Memory B cell (primary cell): Measurements from ENCODE around the gene PDCD7.
"Not testable (repeated sequence)": the region's sequence is repeated elsewhere in the genome, so short reads cannot be mapped to it uniquely, and the experiment has no call there.

Experiments used
- ATAC-seq: fragments of 150-1000 bp; cut with Tn5 transposase; 2 replicates; pipeline ENCODE4 v1.10.0; 2021; ENCODE audit warnings: low read depth, mild to moderate bottlenecking, moderate library complexity
- DNase-seq, 2 donors: peaks; one replicate each; pipeline ENCODE4 v3.0.0; 2022; ENCODE audit warnings: low spot score in 2 of 2
- H3K27ac Mint-ChIP-seq: one replicate; pipeline ENCODE4 v1.8.0; 2022; ENCODE audit warnings: mild to moderate bottlenecking, moderate library complexity, mixed read lengths
- H3K27me3 Mint-ChIP-seq: one replicate; pipeline ENCODE4 v1.8.0; 2022; ENCODE audit warnings: mixed read lengths
- H3K36me3 Mint-ChIP-seq: one replicate; pipeline ENCODE4 v1.8.0; 2022; ENCODE audit warnings: mild to moderate bottlenecking, mixed read lengths
- H3K4me1 Mint-ChIP-seq: one replicate; pipeline ENCODE4 v1.8.0; 2022; ENCODE audit warnings: mixed read lengths
- H3K4me3 Mint-ChIP-seq: one replicate; pipeline ENCODE4 v1.8.0; 2022; ENCODE audit warnings: mild to moderate bottlenecking, moderate library complexity, mixed read lengths
- H3K9me3 Mint-ChIP-seq: one replicate; pipeline ENCODE4 v1.8.0; 2022; ENCODE audit warnings: mixed read lengths

The PDCD7 gene, protein sequence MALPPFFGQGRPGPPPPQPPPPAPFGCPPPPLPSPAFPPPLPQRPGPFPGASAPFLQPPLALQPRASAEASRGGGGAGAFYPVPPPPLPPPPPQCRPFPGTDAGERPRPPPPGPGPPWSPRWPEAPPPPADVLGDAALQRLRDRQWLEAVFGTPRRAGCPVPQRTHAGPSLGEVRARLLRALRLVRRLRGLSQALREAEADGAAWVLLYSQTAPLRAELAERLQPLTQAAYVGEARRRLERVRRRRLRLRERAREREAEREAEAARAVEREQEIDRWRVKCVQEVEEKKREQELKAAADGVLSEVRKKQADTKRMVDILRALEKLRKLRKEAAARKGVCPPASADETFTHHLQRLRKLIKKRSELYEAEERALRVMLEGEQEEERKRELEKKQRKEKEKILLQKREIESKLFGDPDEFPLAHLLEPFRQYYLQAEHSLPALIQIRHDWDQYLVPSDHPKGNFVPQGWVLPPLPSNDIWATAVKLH

DNA sequence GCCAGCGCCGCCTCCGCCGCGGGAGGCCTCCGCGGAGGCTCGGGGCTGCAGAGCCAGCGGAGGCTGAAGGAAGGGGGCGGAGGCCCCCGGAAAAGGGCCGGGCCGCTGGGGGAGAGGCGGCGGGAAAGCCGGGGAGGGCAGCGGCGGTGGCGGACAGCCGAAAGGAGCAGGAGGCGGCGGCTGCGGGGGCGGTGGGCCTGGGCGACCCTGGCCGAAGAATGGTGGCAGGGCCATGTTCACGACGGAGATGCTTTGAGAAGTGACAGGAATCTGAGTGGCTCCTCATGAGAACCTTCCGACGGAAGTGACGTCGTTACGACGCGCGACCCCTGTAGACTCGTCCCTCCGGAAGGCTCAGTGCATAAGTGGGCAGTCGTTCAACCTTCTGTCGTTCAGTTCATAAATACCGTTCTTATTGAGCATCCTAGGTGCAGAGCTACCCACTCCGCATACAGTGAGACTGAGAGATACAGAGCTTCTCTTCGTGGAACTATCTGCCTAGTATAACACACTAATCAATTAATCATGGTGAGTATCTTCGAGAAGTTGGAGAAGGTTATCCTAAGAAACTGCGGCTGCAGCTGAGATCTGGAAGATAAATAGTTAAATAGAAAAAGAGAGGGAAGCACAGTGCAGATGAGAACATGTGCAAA, at the start of gene PDCD7:
Gene PDCD7 (minus strand): TSS at position 261 of the 653 bp plus-strand sequence. CDS start 27 bp downstream, at position 234.
- Mint-ChIP-seq H3K9me3 (peaks cover 6% of the 10 kb centered on the region), H3K27me3 (no peaks in the 10 kb centered on the region), H3K4me1 (peaks cover 25% of the 10 kb centered on the region)

DNA sequence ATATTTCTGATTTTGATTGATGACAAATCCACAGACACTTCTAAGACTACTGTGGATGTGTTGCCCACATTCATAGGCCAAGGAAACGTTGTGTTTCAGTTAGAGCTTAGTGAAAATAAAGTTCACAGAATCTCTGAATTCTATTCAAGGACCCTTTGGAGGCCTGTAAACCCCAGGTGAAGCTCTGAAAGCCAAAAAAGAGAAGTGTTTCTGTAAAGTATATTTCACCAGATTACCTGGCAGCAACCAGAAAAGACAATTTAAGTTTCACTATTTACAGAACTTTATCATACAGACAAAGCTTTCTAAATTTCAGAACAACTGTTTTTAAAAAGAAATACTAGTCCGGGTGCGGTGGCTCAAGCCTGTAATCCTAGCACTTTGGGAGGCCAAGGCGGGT, 48.9 kb upstream of the PDCD7 start:
- no peak for DNase-seq
- H3K27ac Mint-ChIP-seq, result peak overlapping the region; percentile 94
- peak overlapping the region; percentile 93 for H3K4me3 Mint-ChIP-seq
- ATAC-seq, result no peak
- no peaks in the 10 kb centered on the region for H3K36me3 Mint-ChIP-seq
- H3K9me3 Mint-ChIP-seq, result no peaks in the 10 kb centered on the region
- H3K4me1 Mint-ChIP-seq, result peaks cover 15% of the 10 kb centered on the region
- no peaks in the 10 kb centered on the region for H3K27me3 Mint-ChIP-seq

More for the DNA sequence above, at the start of gene PDCD7:
- peak; percentile 63 to 64 for DNase-seq
- Mint-ChIP-seq H3K27ac (peak within 1 kb of the TSS; percentile 96), H3K36me3 (peaks cover 8% of the 10 kb centered on the region), H3K4me3 (peak within 1 kb of the TSS; percentile 93)
- peak; percentile 94 for ATAC-seq

GRCh38 chr15:65181582-65182353, 48.2 kb upstream of the PDCD7 start:
- not testable (repeated sequence) for ATAC-seq, H3K27me3 Mint-ChIP-seq, H3K36me3 Mint-ChIP-seq, H3K9me3 Mint-ChIP-seq, H3K27ac Mint-ChIP-seq, DNase-seq
- H3K4me1 Mint-ChIP-seq, result peaks cover 15% of the 10 kb centered on the region
- peak overlapping the region; percentile 50 for H3K4me3 Mint-ChIP-seq

DNA sequence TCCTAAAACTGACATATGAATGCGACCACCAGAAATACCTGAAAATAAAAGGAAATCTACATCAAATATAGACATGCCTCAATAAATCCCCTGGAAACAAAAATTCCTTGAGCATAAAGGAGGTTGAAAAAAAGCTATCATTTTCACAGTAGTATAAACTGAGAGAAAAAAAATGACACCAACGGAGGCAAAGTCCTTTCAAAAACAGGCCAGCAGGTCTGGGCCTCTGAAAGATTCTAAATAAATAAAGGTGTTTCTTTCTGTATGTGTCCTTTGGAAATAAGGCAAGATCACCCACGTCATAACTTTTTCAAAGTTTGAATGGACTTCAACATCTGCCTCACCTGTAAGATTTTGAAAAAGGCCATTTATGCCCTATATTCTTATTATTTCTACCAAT, 46.6 kb upstream of the PDCD7 start:
- DNase-seq (no peak), ATAC-seq (no peak)
- Mint-ChIP-seq H3K4me3 (no peak overlapping the region), H3K27me3 (no peaks in the 10 kb centered on the region), H3K4me1 (peaks cover 12% of the 10 kb centered on the region), H3K9me3 (no peaks in the 10 kb centered on the region), H3K36me3 (peaks cover 3% of the 10 kb centered on the region), H3K27ac (no peak overlapping the region)

DNA sequence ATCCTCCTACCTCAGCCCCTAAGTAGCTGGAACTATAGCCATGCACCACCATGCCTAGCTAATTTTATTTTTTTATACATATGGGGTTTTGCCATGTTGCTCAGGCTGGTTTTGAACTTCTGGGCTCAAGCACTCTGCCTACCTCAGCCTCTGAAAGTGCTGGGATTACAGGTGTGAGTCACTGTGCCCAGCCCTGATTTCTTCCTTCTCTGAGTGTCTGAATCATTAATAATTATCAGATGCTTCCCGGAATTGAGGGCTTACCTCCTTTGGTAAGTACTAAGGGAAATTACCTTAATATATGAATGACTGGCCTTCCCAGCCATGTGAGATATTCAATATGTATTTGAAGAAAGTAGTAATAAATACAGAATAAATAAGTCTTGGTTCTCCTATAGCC, 44.3 kb upstream of the PDCD7 start:
- H3K36me3 Mint-ChIP-seq, result peaks cover 7% of the 10 kb centered on the region
- H3K27me3 Mint-ChIP-seq, result no peaks in the 10 kb centered on the region
- DNase-seq (no peak), ATAC-seq (no peak)
- H3K4me3 Mint-ChIP-seq, result no peak overlapping the region
- no peak overlapping the region for H3K27ac Mint-ChIP-seq
- peaks cover 5% of the 10 kb centered on the region for H3K4me1 Mint-ChIP-seq
- no peaks in the 10 kb centered on the region for H3K9me3 Mint-ChIP-seq

GRCh38 chr15:65176056-65176455, 42.4 kb upstream of the PDCD7 start:
- Mint-ChIP-seq H3K9me3 (no peaks in the 10 kb centered on the region), H3K4me1 (peaks cover 10% of the 10 kb centered on the region), H3K27me3 (no peaks in the 10 kb centered on the region), H3K36me3 (peaks cover 9% of the 10 kb centered on the region), H3K27ac (peak overlapping the region; percentile 22), H3K4me3 (no peak overlapping the region)
- DNase-seq, result no peak
- ATAC-seq, result no peak

GRCh38 chr15:65175511-65175910, 41.9 kb upstream of the PDCD7 start:
- H3K27ac Mint-ChIP-seq, result peak overlapping the region; percentile 22
- H3K27me3 Mint-ChIP-seq, result no peaks in the 10 kb centered on the region
- H3K4me1 Mint-ChIP-seq, result peaks cover 9% of the 10 kb centered on the region
- no peak for ATAC-seq
- DNase-seq, result no peak
- peaks cover 9% of the 10 kb centered on the region for H3K36me3 Mint-ChIP-seq
- no peak overlapping the region for H3K4me3 Mint-ChIP-seq
- H3K9me3 Mint-ChIP-seq, result no peaks in the 10 kb centered on the region

DNA sequence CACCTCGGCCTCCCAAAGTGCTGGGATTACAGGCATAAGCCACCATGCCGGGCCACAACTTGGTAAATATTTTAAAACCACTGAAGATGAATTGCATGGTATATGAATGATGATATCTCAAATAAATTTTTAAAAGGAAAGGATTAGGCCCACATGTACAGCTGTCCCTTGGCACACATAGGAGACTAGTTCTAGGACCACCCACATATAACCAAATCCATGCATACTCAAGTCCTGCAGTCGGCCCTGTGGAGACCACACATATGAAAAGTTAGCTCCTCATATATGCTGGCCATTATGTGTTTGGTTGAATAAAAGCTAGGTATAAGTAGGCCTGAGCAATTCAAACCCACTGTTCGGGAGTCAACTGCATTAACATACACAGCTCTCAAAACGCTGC, 40.9 kb upstream of the PDCD7 start:
- Mint-ChIP-seq H3K36me3 (peaks cover 9% of the 10 kb centered on the region), H3K9me3 (no peaks in the 10 kb centered on the region), H3K4me3 (no peak overlapping the region), H3K4me1 (peaks cover 9% of the 10 kb centered on the region), H3K27ac (no peak overlapping the region), H3K27me3 (no peaks in the 10 kb centered on the region)
- ATAC-seq (no peak), DNase-seq (no peak)

DNA sequence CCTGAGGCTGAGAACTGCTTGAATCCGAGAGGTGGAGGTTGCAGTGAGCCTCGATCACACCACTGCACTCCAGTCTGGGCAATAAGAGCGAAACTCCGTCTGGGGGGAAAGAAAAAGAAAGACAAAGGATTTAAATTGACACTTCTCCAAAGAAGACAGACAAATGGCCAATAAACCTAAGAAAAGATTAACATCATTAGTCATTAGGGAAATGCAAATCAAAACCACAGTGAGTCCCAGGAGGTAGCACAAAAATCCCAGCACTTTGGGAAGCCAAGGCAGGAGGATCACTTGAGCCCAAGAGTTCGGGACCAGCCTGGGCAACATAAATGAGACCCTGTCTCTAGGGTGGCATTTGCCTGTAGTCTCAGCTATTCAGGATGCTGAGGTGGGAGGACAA, 38.9 kb upstream of the PDCD7 start:
- ATAC-seq, result no peak
- Mint-ChIP-seq H3K27me3 (no peaks in the 10 kb centered on the region), H3K9me3 (no peaks in the 10 kb centered on the region), H3K36me3 (peaks cover 11% of the 10 kb centered on the region), H3K27ac (no peak overlapping the region), H3K4me1 (peaks cover 9% of the 10 kb centered on the region), H3K4me3 (no peak overlapping the region)
- no peak for DNase-seq

DNA sequence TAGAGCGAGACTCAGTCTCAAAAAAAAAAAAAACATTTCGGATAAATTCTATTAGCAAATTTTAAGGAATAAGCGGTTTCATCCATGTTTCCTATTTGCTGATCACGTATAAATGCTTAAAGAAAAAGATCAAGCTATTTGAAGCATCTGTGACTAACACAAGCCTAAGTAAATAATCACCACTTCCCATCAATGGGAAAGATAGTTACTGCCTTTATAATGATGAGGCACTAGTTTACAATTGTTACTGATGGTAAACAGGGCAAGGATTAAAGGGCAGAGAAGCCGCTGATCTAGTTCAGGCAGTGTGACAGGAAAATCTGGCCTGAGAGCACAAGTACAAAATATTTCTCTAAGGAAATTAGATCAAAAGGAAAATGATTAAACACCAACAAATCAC, 37.8 kb upstream of the PDCD7 start:
- Mint-ChIP-seq H3K4me1 (peaks cover 9% of the 10 kb centered on the region), H3K4me3 (no peak overlapping the region), H3K9me3 (no peaks in the 10 kb centered on the region), H3K36me3 (peaks cover 11% of the 10 kb centered on the region), H3K27ac (no peak overlapping the region), H3K27me3 (no peaks in the 10 kb centered on the region)
- ATAC-seq (no peak), DNase-seq (no peak)

GRCh38 chr15:65165875-65166274, 32.3 kb upstream of the PDCD7 start:
- no peaks in the 10 kb centered on the region for H3K9me3 Mint-ChIP-seq

GRCh38 chr15:65164139-65164538, 30.5 kb upstream of the PDCD7 start:
- no peak for ATAC-seq
- Mint-ChIP-seq H3K9me3 (no peaks in the 10 kb centered on the region), H3K4me3 (no peak overlapping the region), H3K36me3 (peaks cover 5% of the 10 kb centered on the region), H3K4me1 (no peaks in the 10 kb centered on the region), H3K27ac (no peak overlapping the region), H3K27me3 (no peaks in the 10 kb centered on the region)
- no peak for DNase-seq

More at GRCh38 chr15:65165875-65166274, 32.3 kb upstream of the PDCD7 start:
- Mint-ChIP-seq H3K27ac (no peak overlapping the region), H3K27me3 (no peaks in the 10 kb centered on the region), H3K36me3 (peaks cover 2% of the 10 kb centered on the region), H3K4me3 (no peak overlapping the region), H3K4me1 (no peaks in the 10 kb centered on the region)
- DNase-seq (no peak), ATAC-seq (no peak)

GRCh38 chr15:65163041-65163440, 29.4 kb upstream of the PDCD7 start:
- H3K36me3 Mint-ChIP-seq, result peaks cover 3% of the 10 kb centered on the region
- no peaks in the 10 kb centered on the region for H3K9me3 Mint-ChIP-seq
- DNase-seq, result no peak
- ATAC-seq, result no peak
- H3K27ac Mint-ChIP-seq, result no peak overlapping the region
- no peaks in the 10 kb centered on the region for H3K4me1 Mint-ChIP-seq
- no peak overlapping the region for H3K4me3 Mint-ChIP-seq
- no peaks in the 10 kb centered on the region for H3K27me3 Mint-ChIP-seq

- Mint-ChIP-seq H3K27me3 (no peaks in the 10 kb centered on the region), H3K36me3 (peaks cover 26% of the 10 kb centered on the region), H3K4me1 (no peaks in the 10 kb centered on the region), H3K4me3 (no peak overlapping the region), H3K9me3 (no peaks in the 10 kb centered on the region), H3K27ac (no peak overlapping the region)
- no peak for ATAC-seq
- DNase-seq, result no peak
These were observed 23.1 kb upstream of the PDCD7 start for GRCh38 chr15:65156692-65157091.
